CD4-positive, alpha-beta T cell (primary cell): ENCODE results near the gene ZXDB. TPM values are rescaled to one million over a fixed set of nuclear protein-coding genes. Genes with fewer than 3 reads are reported as not detected.
"Not testable (repeated sequence)": the region's sequence is repeated elsewhere in the genome, so short reads cannot be mapped to it uniquely, and the experiment has no call there.

Experiments used
- ATAC-seq: fragments of 200-7000 bp; cut with Tn5 transposase; one replicate; pipeline ENCODE4 v1.10.0; 2022; ENCODE audit warnings: mild to moderate bottlenecking; ENCODE audit not compliant: poor library complexity
- CTCF ChIA-PET: fragments of 350-600 bp; sonication (Branson Sonifier 250); formaldehyde crosslinking; loops from one replicate; lab custom pipeline; 2021; ENCODE audit warnings: antibody characterized with exemption, inconsistent platforms; lab: Charles Lee
- POLR2A ChIA-PET: fragments of 350-600 bp; sonication (Branson Sonifier 250); formaldehyde crosslinking; loops from one replicate; lab custom pipeline; 2021; ENCODE audit warnings: antibody characterized with exemption, inconsistent platforms; lab: Charles Lee
- DNase-seq, 14 experiments: peaks; one replicate each; pipeline ENCODE4 v3.0.0-alpha.2; 2013 to 2020; ENCODE audit warnings: mixed read lengths in 2 of 14
- H3K27ac ChIP-seq, 2 donors: one replicate each; pipeline versions ENCODE4 v1.5.1 to v1.7.0; 2013; ENCODE audit warnings: low read length in 2 of 2, low read depth in 1 of 2, mild to moderate bottlenecking in 1 of 2
- H3K27me3 ChIP-seq, 2 experiments: 1 replicate in 1 of 2; 2 replicates in 1 of 2; pipeline versions ENCODE4 v1.6.1 to v1.7.0; 2013; ENCODE audit warnings: low read length in 2 of 2, control low read depth in 1 of 2, mild to moderate bottlenecking in 1 of 2, moderate library complexity in 1 of 2; ENCODE audit not compliant: insufficient read depth in 2 of 2, control insufficient read depth in 1 of 2
- H3K36me3 ChIP-seq: one replicate; pipeline ENCODE4 v1.6.1; 2013; ENCODE audit warnings: low read length, control low read depth; ENCODE audit not compliant: insufficient read depth
- H3K4me1 ChIP-seq: one replicate; pipeline ENCODE4 v1.6.1; 2013; ENCODE audit warnings: low read length, control low read depth; ENCODE audit not compliant: insufficient read depth
- H3K4me3 ChIP-seq: one replicate; pipeline ENCODE4 v1.5.1; 2013; ENCODE audit warnings: mild to moderate bottlenecking, low read length, moderate library complexity
- H3K9me3 ChIP-seq, 2 experiments: 1 replicate in 1 of 2; 2 replicates in 1 of 2; pipeline versions ENCODE4 v1.6.1 to v1.7.0; 2013; ENCODE audit warnings: low read length in 2 of 2, mild to moderate bottlenecking in 2 of 2, control low read depth in 1 of 2, moderate library complexity in 1 of 2; ENCODE audit not compliant: control insufficient read depth in 1 of 2, insufficient read depth in 1 of 2
- H3K27ac Mint-ChIP-seq: one replicate; pipeline ENCODE4 v1.8.0; 2020; ENCODE audit warnings: mixed read lengths
- H3K27me3 Mint-ChIP-seq: one replicate; pipeline ENCODE4 v1.8.0; 2021; ENCODE audit warnings: mixed read lengths
- H3K36me3 Mint-ChIP-seq: one replicate; pipeline ENCODE4 v1.8.0; 2021; ENCODE audit warnings: low read depth, mixed read lengths
- H3K4me1 Mint-ChIP-seq: one replicate; pipeline ENCODE4 v1.8.0; 2021; ENCODE audit warnings: low read depth, mixed read lengths
- H3K4me3 Mint-ChIP-seq: one replicate; pipeline ENCODE4 v1.8.0; 2020; ENCODE audit warnings: mild to moderate bottlenecking, mixed read lengths
- H3K9me3 Mint-ChIP-seq: one replicate; pipeline ENCODE4 v1.8.0; 2020; ENCODE audit warnings: mixed read lengths
- intact Hi-C, 2 experiments: fragments of 100-400 bp; cut with DNase I in 1 of 2; cut with micrococcal nuclease in 1 of 2; formaldehyde crosslinking; loops; one replicate each; pipeline versions ENCODE4 v1.15.1 to v1.9.0; 2023 to 2025; cut with DNase I, micrococcal nuclease
- total RNA-seq, 174 experiments: library from RNA in 2 of 174; stranded (reverse) in 2 of 174; gene quantifications; one replicate each; pipeline ENCODE4 v1.2.3 and lab custom pipeline; 2021 to 2026
- TF ChIP-seq, protein P1 (sequence below): fragments of 200-600 bp; IDR thresholded peaks from one replicate; pipeline ENCODE4 v1.8.0; 2022; ENCODE audit warnings: antibody characterized with exemption, mild to moderate bottlenecking

The ZXDB gene
- total RNA-seq, 2 experiments from 2014 or later = 29.9 to 32.0 TPM

DNA sequence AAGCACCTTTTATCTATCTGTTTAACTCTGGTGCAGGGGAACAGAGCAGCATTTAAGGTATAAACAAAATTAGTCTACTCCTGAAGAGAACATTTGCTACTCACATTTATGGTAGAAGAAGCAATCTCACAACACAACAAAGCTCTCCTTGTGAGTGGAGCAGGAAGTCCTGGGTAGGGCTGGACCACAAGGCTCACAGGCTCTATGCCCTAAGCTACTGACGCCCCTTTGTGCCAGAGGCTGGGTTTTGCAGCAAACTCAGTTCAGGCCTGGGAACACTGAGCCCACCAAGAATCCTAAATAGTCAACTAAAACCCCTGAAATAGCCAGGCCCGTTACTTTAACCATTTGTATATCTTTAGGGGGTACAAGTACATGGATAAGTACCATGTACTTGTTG lies 4.7 kb upstream of the ZXDB start:
- Mint-ChIP-seq H3K36me3 (peaks cover 5% of the 10 kb centered on the region), H3K27me3 (no peaks in the 10 kb centered on the region), H3K4me3 (no peak overlapping the region), H3K9me3 (no peaks in the 10 kb centered on the region), H3K27ac (no peak overlapping the region), H3K4me1 (peaks cover 25% of the 10 kb centered on the region)
- Histone ChIP-seq H3K36me3 (no peaks in the 10 kb centered on the region), H3K27me3 (no peaks in the 10 kb centered on the region), H3K27ac (no peak overlapping the region), H3K4me3 (no peak overlapping the region), H3K9me3 (no peaks in the 10 kb centered on the region), H3K4me1 (peaks cover 9% of the 10 kb centered on the region)
- intact Hi-C loops = loop anchor here in 1 of 2 experiments (5.0 kb wide), 1 partner anchor 330 kb away; no protein-coding TSS in a partner anchor
- ChIA-PET CTCF (no interaction called here), POLR2A (no interaction called here)
- DNase-seq (peak in 1 of 14 experiments; percentile 4), ATAC-seq (no peak)
- TF ChIP-seq, protein P1, sequence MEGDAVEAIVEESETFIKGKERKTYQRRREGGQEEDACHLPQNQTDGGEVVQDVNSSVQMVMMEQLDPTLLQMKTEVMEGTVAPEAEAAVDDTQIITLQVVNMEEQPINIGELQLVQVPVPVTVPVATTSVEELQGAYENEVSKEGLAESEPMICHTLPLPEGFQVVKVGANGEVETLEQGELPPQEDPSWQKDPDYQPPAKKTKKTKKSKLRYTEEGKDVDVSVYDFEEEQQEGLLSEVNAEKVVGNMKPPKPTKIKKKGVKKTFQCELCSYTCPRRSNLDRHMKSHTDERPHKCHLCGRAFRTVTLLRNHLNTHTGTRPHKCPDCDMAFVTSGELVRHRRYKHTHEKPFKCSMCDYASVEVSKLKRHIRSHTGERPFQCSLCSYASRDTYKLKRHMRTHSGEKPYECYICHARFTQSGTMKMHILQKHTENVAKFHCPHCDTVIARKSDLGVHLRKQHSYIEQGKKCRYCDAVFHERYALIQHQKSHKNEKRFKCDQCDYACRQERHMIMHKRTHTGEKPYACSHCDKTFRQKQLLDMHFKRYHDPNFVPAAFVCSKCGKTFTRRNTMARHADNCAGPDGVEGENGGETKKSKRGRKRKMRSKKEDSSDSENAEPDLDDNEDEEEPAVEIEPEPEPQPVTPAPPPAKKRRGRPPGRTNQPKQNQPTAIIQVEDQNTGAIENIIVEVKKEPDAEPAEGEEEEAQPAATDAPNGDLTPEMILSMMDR = no peak

DNA sequence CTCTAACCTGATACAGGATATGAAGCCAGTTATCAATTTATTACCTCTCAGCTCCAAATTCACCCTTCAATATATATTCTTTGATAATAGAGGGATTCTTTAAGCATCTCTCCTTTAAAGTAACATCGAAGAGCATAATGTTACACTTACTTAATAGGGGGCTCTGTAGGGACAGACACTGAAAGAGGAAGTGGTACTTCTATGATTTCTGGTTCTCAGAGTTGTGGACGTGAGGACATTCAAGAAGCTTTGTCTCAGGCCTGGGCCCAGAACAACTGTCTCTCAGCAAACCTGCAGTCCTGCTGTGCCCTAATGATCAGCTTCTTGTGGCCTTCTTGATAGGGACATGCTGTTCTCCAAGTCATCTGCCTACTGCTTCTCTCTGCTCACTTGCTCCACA lies 4.2 kb upstream of the ZXDB start:
- no peaks in the 10 kb centered on the region for H3K9me3 Mint-ChIP-seq
- no peaks in the 10 kb centered on the region for H3K9me3 ChIP-seq
- DNase-seq (no peak), ATAC-seq (no peak)
- no peak overlapping the region for H3K4me3 ChIP-seq
- TF ChIP-seq, protein P1 = no peak
- ChIA-PET POLR2A (no interaction called here), CTCF (no interaction called here)
- H3K4me3 Mint-ChIP-seq = no peak overlapping the region
- no peaks in the 10 kb centered on the region for H3K36me3 ChIP-seq
- H3K36me3 Mint-ChIP-seq = peaks cover 5% of the 10 kb centered on the region
- no peaks in the 10 kb centered on the region for H3K27me3 Mint-ChIP-seq
- no peaks in the 10 kb centered on the region for H3K27me3 ChIP-seq
- H3K27ac ChIP-seq = no peak overlapping the region
- intact Hi-C loops = loop anchor here in 1 of 2 experiments (5.0 kb wide), 1 partner anchor 330 kb away; no protein-coding TSS in a partner anchor
- peaks cover 25% of the 10 kb centered on the region for H3K4me1 Mint-ChIP-seq
- H3K4me1 ChIP-seq = peaks cover 9% of the 10 kb centered on the region
- H3K27ac Mint-ChIP-seq = no peak overlapping the region

DNA sequence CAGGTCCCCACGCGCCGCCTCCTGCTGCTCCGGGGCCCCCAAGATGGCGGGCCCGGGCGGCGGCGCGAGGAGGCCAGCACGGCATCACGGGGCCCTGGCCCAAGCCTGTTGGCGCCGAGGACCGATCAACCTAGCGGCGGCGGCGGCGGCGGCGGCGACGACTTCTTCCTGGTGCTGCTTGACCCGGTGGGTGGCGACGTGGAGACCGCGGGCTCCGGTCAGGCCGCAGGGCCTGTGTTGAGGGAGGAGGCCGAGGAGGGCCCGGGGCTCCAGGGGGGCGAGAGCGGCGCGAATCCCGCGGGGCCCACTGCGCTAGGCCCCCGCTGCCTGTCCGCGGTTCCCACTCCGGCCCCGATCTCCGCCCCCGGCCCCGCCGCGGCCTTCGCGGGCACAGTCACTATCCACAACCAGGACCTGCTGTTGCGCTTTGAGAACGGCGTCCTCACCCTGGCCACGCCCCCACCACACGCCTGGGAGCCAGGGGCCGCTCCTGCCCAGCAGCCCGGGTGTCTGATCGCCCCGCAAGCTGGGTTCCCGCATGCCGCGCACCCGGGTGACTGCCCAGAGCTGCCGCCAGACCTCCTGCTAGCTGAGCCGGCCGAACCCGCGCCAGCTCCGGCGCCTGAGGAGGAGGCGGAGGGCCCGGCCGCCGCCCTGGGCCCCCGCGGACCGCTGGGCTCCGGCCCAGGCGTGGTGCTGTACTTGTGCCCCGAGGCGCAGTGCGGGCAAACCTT lies 516 bp downstream of the ZXDB start:
- H3K36me3 ChIP-seq, H3K27ac Mint-ChIP-seq, H3K27me3 Mint-ChIP-seq, CTCF ChIA-PET, H3K27me3 ChIP-seq, POLR2A ChIA-PET, H3K9me3 Mint-ChIP-seq, H3K9me3 ChIP-seq: not testable (repeated sequence)
- intact Hi-C loops = loop anchor here (2.0 to 10.0 kb wide), 4 partner anchors 308 to 1028 kb away; partner anchors contain the start of genes FAAH2 (in 1 of the 2), SPIN3 (in 1 of the 2), UBQLN2 (in 1 of the 2) and ZXDA (in 1 of the 2)
- DNase-seq (peak in 10 of 14 experiments; percentile 3 to 52 (median 26)), ATAC-seq (peak; percentile 63)
- peaks cover 18% of the 10 kb centered on the region for H3K4me1 ChIP-seq
- H3K4me3 ChIP-seq = peak overlapping the region; percentile 45
- Mint-ChIP-seq H3K4me1 (peaks cover 51% of the 10 kb centered on the region), H3K36me3 (peaks cover 44% of the 10 kb centered on the region), H3K4me3 (peak overlapping the region; percentile 66)
- H3K27ac ChIP-seq = peak overlapping the region in 1 of 2 donors; percentile 59

DNA sequence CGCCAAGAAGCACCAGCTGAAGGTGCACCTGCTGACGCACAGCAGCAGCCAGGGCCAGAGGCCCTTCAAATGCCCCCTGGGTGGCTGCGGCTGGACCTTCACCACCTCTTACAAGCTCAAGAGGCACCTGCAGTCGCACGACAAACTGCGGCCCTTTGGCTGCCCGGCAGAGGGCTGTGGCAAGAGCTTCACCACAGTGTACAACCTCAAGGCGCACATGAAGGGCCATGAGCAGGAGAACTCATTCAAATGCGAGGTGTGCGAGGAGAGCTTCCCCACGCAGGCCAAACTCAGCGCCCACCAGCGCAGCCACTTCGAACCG lies 1.0 kb downstream of the ZXDB start:
- Mint-ChIP-seq H3K4me3 (peak overlapping the region; percentile 66), H3K27ac (peak overlapping the region; percentile 51), H3K36me3 (peaks cover 49% of the 10 kb centered on the region), H3K4me1 (peaks cover 50% of the 10 kb centered on the region)
- H3K36me3 ChIP-seq, H3K9me3 Mint-ChIP-seq, H3K27me3 ChIP-seq, POLR2A ChIA-PET, ATAC-seq, H3K27me3 Mint-ChIP-seq, H3K9me3 ChIP-seq, CTCF ChIA-PET: not testable (repeated sequence)
- Histone ChIP-seq H3K4me1 (peaks cover 18% of the 10 kb centered on the region), H3K27ac (peak overlapping the region in 1 of 2 donors; percentile 59), H3K4me3 (peak overlapping the region; percentile 45)
- intact Hi-C loops = loop anchor here (2.0 to 10.0 kb wide), 4 partner anchors 308 to 1028 kb away; partner anchors contain the start of genes FAAH2 (in 1 of the 2), SPIN3 (in 1 of the 2), UBQLN2 (in 1 of the 2) and ZXDA (in 1 of the 2)
- peak in 6 of 14 experiments; percentile 5 to 54 (median 24) for DNase-seq
